HCT116 (cell line): ENCODE measurements around the gene SPTBN4. TPM values are rescaled to one million over a fixed set of nuclear protein-coding genes. Genes with fewer than 3 reads are reported as not detected.
A peak's percentile ranks its signal among the peaks of the same experiment; 100 is the strongest.

ENCODE experiments used
- ATAC-seq: fragments of 200-7000 bp; cut with Tn5 transposase; 2 replicates; pipeline ENCODE4 v1.9.1; 2020; ENCODE audit warnings: mild to moderate bottlenecking, moderate library complexity
- BruUV-seq: library from RNA; stranded (reverse); fragments of 400-500 nt; replicated peaks from 2 replicates; lab custom pipeline; 2021; lab: Mats Ljungman, UMichigan
- CTCF ChIA-PET: fragments of 300-600 bp; sonication (Branson Sonifier 250); formaldehyde crosslinking; loops from one replicate; lab custom pipeline; 2021; ENCODE audit warnings: antibody characterized with exemption; lab: Charles Lee
- POLR2A ChIA-PET: fragments of 300-600, 350-600 bp; sonication (Branson Sonifier 250); formaldehyde crosslinking; loops from one replicate; lab custom pipeline; 2021; ENCODE audit warnings: antibody characterized with exemption; lab: Charles Lee
- RAD21 ChIA-PET, 2 experiments: fragments of 300-600 bp; sonication (Branson Sonifier 250); formaldehyde crosslinking; loops; one replicate each; lab custom pipeline; 2023; ENCODE audit warnings: low total read pairs in 2 of 2; ENCODE audit not compliant: uncharacterized antibody in 2 of 2, unreplicated experiment in 2 of 2, low non-redundant PET in 1 of 2; lab: Charles Lee
- DNase-seq: peaks from one replicate; pipeline ENCODE4 v3.0.0-alpha.2; 2010; ENCODE audit warnings: low read depth, low spot score
- H2AFZ ChIP-seq: fragments of 200-600 bp; shearing (Covaris generic), sonication (generic); 2 replicates; pipeline ENCODE4 v1.6.1; 2017; ENCODE audit warnings: low read depth, mixed run types, mixed read lengths, antibody characterized with exemption, low read length; ENCODE audit not compliant: poor library complexity, severe bottlenecking
- H3K27ac ChIP-seq: 2 replicates; pipeline ENCODE4 v1.5.1; 2012; ENCODE audit warnings: low read depth, low read length
- H3K27me3 ChIP-seq: fragments of 200-600 bp; sonication (generic); 2 replicates; pipeline ENCODE4 v1.6.1; 2016; ENCODE audit warnings: mixed run types, low read length, mixed read lengths; ENCODE audit not compliant: insufficient read depth
- H3K36me3 ChIP-seq, 2 experiments: fragments of 200-500 bp in 1 of 2; fragments of 200-600 bp in 1 of 2; sonication (Bioruptor generic) in 1 of 2; sonication (generic) in 1 of 2; 2 replicates each; pipeline versions ENCODE4 v1.5.1 to v1.6.1; 2014 to 2016; ENCODE audit warnings: low read length in 2 of 2, inconsistent platforms in 1 of 2, mixed read lengths in 1 of 2, mixed run types in 1 of 2; ENCODE audit not compliant: insufficient read depth in 2 of 2, control insufficient read depth in 1 of 2
- H3K4me1 ChIP-seq, 2 experiments: fragments of 200-600 bp in 1 of 2; sonication (generic) in 1 of 2; 2 replicates each; pipeline versions ENCODE4 v1.5.1 to v1.6.1; 2012 to 2017; ENCODE audit warnings: low read length in 2 of 2, inconsistent platforms in 1 of 2, mild to moderate bottlenecking in 1 of 2, mixed read lengths in 1 of 2, mixed run types in 1 of 2, moderate library complexity in 1 of 2; ENCODE audit not compliant: insufficient read depth in 2 of 2, control insufficient read depth in 1 of 2
- H3K4me2 ChIP-seq: fragments of 200-600 bp; sonication (generic); 2 replicates; pipeline ENCODE4 v1.6.1; 2017; ENCODE audit warnings: mixed run types, low read length, mixed read lengths
- H3K4me3 ChIP-seq, 2 experiments: fragments of 200-600 bp in 1 of 2; sonication (generic) in 1 of 2; replicated peaks in 1 of 2; 2 replicates each; pipeline ENCODE4 v1.5.1; 2011 to 2016; ENCODE audit warnings: low read length in 2 of 2, control low read depth in 1 of 2, low read depth in 1 of 2, mild to moderate bottlenecking in 1 of 2, mixed read lengths in 1 of 2, mixed run types in 1 of 2
- H3K79me2 ChIP-seq: fragments of 200-600 bp; sonication (generic); 2 replicates; pipeline ENCODE4 v1.6.1; 2017; ENCODE audit warnings: mild to moderate bottlenecking, mixed run types, low read length, moderate library complexity, mixed read lengths; ENCODE audit not compliant: insufficient read depth
- H3K9ac ChIP-seq: fragments of 200-600 bp; sonication (generic); 2 replicates; pipeline ENCODE4 v1.6.1; 2016; ENCODE audit warnings: low read length, mixed read lengths
- H3K9me2 ChIP-seq: fragments of 200-600 bp; sonication (generic), shearing (Covaris generic); 2 replicates; pipeline ENCODE4 v1.6.1; 2017; ENCODE audit warnings: mixed run types, mild to moderate bottlenecking, moderate library complexity; ENCODE audit not compliant: insufficient read depth
- H3K9me3 ChIP-seq, 2 experiments: fragments of 200-500 bp in 1 of 2; fragments of 200-600 bp in 1 of 2; sonication (Bioruptor generic) in 1 of 2; sonication (generic) in 1 of 2; 2 replicates each; pipeline ENCODE4 v1.6.1; 2014 to 2017; ENCODE audit warnings: low read length in 2 of 2, mixed read lengths in 2 of 2, inconsistent platforms in 1 of 2, low read depth in 1 of 2, mild to moderate bottlenecking in 1 of 2, mixed run types in 1 of 2, moderate library complexity in 1 of 2; ENCODE audit not compliant: control insufficient read depth in 1 of 2, insufficient read depth in 1 of 2
- H4K20me1 ChIP-seq: fragments of 200-600 bp; sonication (generic), shearing (Covaris generic); 2 replicates; pipeline ENCODE4 v1.6.1; 2017; ENCODE audit warnings: mixed run types, mild to moderate bottlenecking, moderate library complexity; ENCODE audit not compliant: insufficient read depth
- ATF3 ChIP-seq: IDR thresholded peaks from 2 replicates; pipeline ENCODE4 v1.6.1; 2012
- CBX3 ChIP-seq: IDR thresholded peaks from 2 replicates; pipeline ENCODE4 v1.6.1; 2012; ENCODE audit warnings: low read depth
- CEBPB ChIP-seq: IDR thresholded peaks from 2 replicates; pipeline ENCODE4 v1.6.1; 2012; ENCODE audit warnings: low read depth
- EGR1 ChIP-seq: IDR thresholded peaks from 2 replicates; pipeline ENCODE4 v1.6.1; 2012; ENCODE audit warnings: low read depth
- ELF1 ChIP-seq: IDR thresholded peaks from 2 replicates; pipeline ENCODE4 v1.6.1; 2012; ENCODE audit warnings: low read depth, borderline replicate concordance
- EZH2 ChIP-seq: fragments of 200-600 bp; sonication (generic); IDR thresholded peaks from 2 replicates; pipeline ENCODE4 v1.6.1; 2017; ENCODE audit warnings: antibody characterized with exemption, mixed run types
- EZH2phosphoT487 ChIP-seq: fragments of 200-600 bp; IDR thresholded peaks from 2 replicates; pipeline ENCODE4 v1.6.1; 2018; ENCODE audit warnings: antibody characterized with exemption, borderline replicate concordance
- FOSL1 ChIP-seq: IDR thresholded peaks from 2 replicates; pipeline ENCODE4 v1.6.1; 2012; ENCODE audit warnings: low read depth
- MAX ChIP-seq: IDR thresholded peaks from 2 replicates; pipeline ENCODE4 v1.6.1; 2012
- POLR2AphosphoS5 ChIP-seq: IDR thresholded peaks from 2 replicates; pipeline ENCODE4 v1.6.1; 2011; ENCODE audit warnings: mild to moderate bottlenecking, low read depth, low read length, moderate library complexity
- RAD21 ChIP-seq: IDR thresholded peaks from 2 replicates; pipeline ENCODE4 v1.6.1; 2012; ENCODE audit warnings: low read depth, mild to moderate bottlenecking
- REST ChIP-seq: IDR thresholded peaks from 2 replicates; pipeline ENCODE4 v1.6.1; 2012; ENCODE audit warnings: low read depth
- SIN3A ChIP-seq: IDR thresholded peaks from 2 replicates; pipeline ENCODE4 v1.6.1; 2012; ENCODE audit warnings: low read depth
- SP1 ChIP-seq: IDR thresholded peaks from 2 replicates; pipeline ENCODE4 v1.6.1; 2012; ENCODE audit warnings: low read depth
- SRF ChIP-seq: IDR thresholded peaks from 2 replicates; pipeline ENCODE4 v1.6.1; 2012; ENCODE audit warnings: low read depth
- ZFX ChIP-seq: fragments of 450-650 bp; IDR thresholded peaks from 2 replicates; pipeline ENCODE4 v1.6.1; 2017
- ZNF274 ChIP-seq: fragments of 200-500 bp; sonication (Bioruptor generic); IDR thresholded peaks from 2 replicates; pipeline ENCODE4 v1.6.1; 2014; ENCODE audit warnings: mild to moderate bottlenecking, low read depth, low read length, inconsistent platforms
- intact Hi-C: fragments of 100-400 bp; cut with micrococcal nuclease; formaldehyde crosslinking; loops from 2 replicates; pipeline ENCODE4 v1.10.0; 2022
- total RNA-seq: library from RNA; stranded (reverse); gene quantifications from one replicate; pipeline ENCODE4 v1.2.1, GENCODE V29; 2021; ENCODE audit not compliant: unreplicated experiment

The SPTBN4 gene
- total RNA-seq, 1 experiment from 2014 or later: 4.6 TPM

GRCh38 chr19:40614622-40615411, 148.0 kb downstream of the SPTBN4 start:
- POLR2A ChIA-PET: interaction anchor here (0.7 to 4.1 kb wide), 3 partner anchors 9 to 32 kb away, joined by 3 to 55 read pairs (median 4); no protein-coding TSS in a partner anchor
- CTCF ChIA-PET: interaction anchor here (0.9 to 3.0 kb wide), 2 partner anchors 12 to 20 kb away, joined by 3 to 39 read pairs; partner anchors contain the start of gene LTBP4
- Histone ChIP-seq H3K36me3 (peaks cover 15 to 31% of the 10 kb centered on the region in 2 experiments; a peak in 3 of 4 replicates), H3K4me1 (peaks cover 33 to 61% of the 10 kb centered on the region in 2 experiments), H3K4me3 (peak overlapping the region; percentile 87 to 88), H2AFZ (no peak overlapping the region), H3K4me2 (peak overlapping the region; percentile 100), H3K27ac (peak overlapping the region; percentile 99), H3K9me3 (no peaks in the 10 kb centered on the region), H3K27me3 (no peaks in the 10 kb centered on the region), H3K79me2 (peaks cover 8% of the 10 kb centered on the region; the same call in 1 of the 2 replicates), H4K20me1 (no peaks in the 10 kb centered on the region), H3K9me2 (no peaks in the 10 kb centered on the region), H3K9ac (peak overlapping the region; percentile 92)
- no TSS peak for BruUV-seq
- TF ChIP-seq SP1 (peak; percentile 57), CEBPB (no peak)
- intact Hi-C loops: loop anchor here (5.0 kb wide), 1 partner anchor 393 kb away; no protein-coding TSS in a partner anchor
- ATAC-seq (peak; percentile 54), DNase-seq (peak; percentile 87)
- RAD21 ChIA-PET: no interaction called here

GRCh38 chr19:40616178-40616577, 149.4 kb downstream of the SPTBN4 start:
- intact Hi-C loops: no loop called here
- H3K9me2 ChIP-seq: no peaks in the 10 kb centered on the region
- no TSS peak for BruUV-seq
- no peak overlapping the region for H3K4me3 ChIP-seq
- no peak overlapping the region for H3K4me2 ChIP-seq
- H2AFZ ChIP-seq: no peak overlapping the region
- H3K9me3 ChIP-seq: no peaks in the 10 kb centered on the region
- peak overlapping the region; percentile 99; the same call in 1 of the 2 replicates for H3K27ac ChIP-seq
- ChIA-PET RAD21 (no interaction called here), POLR2A (interaction anchor here (4.1 kb wide), 1 partner anchor 12 kb away, joined by 55 read pairs; no protein-coding TSS in a partner anchor), CTCF (no interaction called here)
- DNase-seq (no peak), ATAC-seq (no peak)
- no peaks in the 10 kb centered on the region for H3K27me3 ChIP-seq
- peaks cover 23 to 27% of the 10 kb centered on the region in 2 experiments; a peak in 3 of 4 replicates for H3K36me3 ChIP-seq
- H3K4me1 ChIP-seq: peaks cover 23 to 48% of the 10 kb centered on the region in 2 experiments
- peaks cover 8% of the 10 kb centered on the region; the same call in 1 of the 2 replicates for H3K79me2 ChIP-seq
- no peaks in the 10 kb centered on the region for H4K20me1 ChIP-seq
- no peak overlapping the region for H3K9ac ChIP-seq
- TF ChIP-seq ATF3 (no peak), ZFX (no peak), EZH2phosphoT487 (no peak), SP1 (no peak), REST (no peak), MAX (no peak), FOSL1 (no peak), RAD21 (no peak), ELF1 (no peak), SRF (no peak), EZH2 (no peak), CBX3 (no peak), EGR1 (no peak), POLR2AphosphoS5 (no peak), CEBPB (no peak), ZNF274 (no peak), SIN3A (no peak)
